Measurements from ENCODE around the gene APC2. TPM values are rescaled to one million over a fixed set of nuclear protein-coding genes. Genes with fewer than 3 reads are reported as not detected.

APC2 gene
- total and polyA plus RNA-seq, 4 donors = under 0.01 to 0.06 (median 0.03) TPM

- H3K4me1 ChIP-seq (ENCODE audit: control insufficient read depth in 4 of 4, insufficient read depth in 4 of 4, low read length in 3 of 4) = peaks cover 7 to 48% (median 28%) of the 10 kb centered on the region in 4 donors
- H3K36me3 ChIP-seq (ENCODE audit: control insufficient read depth in 4 of 4, insufficient read depth in 3 of 4, low read depth in 1 of 4, low read length in 3 of 4) = peaks cover 16 to 31% (median 25%) of the 10 kb centered on the region in 4 donors
These were observed 24.0 kb upstream of the APC2 start for GRCh38 chr19:1425902-1426301.

GRCh38 chr19:1426736-1427135 lies 23.2 kb upstream of the APC2 start:
- 88% methylated on average over 9 of the region's 9 CpGs for WGBS
- no peak for DNase-seq (ENCODE audit: low spot score)
- Histone ChIP-seq H3K4me1 (ENCODE audit: control insufficient read depth in 4 of 4, insufficient read depth in 4 of 4, low read length in 3 of 4) (peaks cover 6 to 42% (median 27%) of the 10 kb centered on the region in 4 donors), H3K9me3 (ENCODE audit: control insufficient read depth in 4 of 4, low read length in 3 of 4) (no peaks in the 10 kb centered on the region), H3K4me3 (ENCODE audit: low read depth in 1 of 3, low read length in 3 of 3) (no peak overlapping the region), H3K27me3 (ENCODE audit: control insufficient read depth in 4 of 4, insufficient read depth in 4 of 4, low read length in 3 of 4) (no peaks in the 10 kb centered on the region), H3K9ac (ENCODE audit: low read depth in 1 of 2, low read length in 2 of 2) (no peak overlapping the region), H3K36me3 (ENCODE audit: control insufficient read depth in 4 of 4, insufficient read depth in 3 of 4, low read depth in 1 of 4, low read length in 3 of 4) (peaks cover 13 to 32% (median 27%) of the 10 kb centered on the region in 4 donors), H3K27ac (ENCODE audit: low read depth in 1 of 2, low read length in 2 of 2) (no peak overlapping the region)
- TF ChIP-seq HNF4A (conservative IDR thresholded peaks at IDR 0.05) (no peak), ATF3 (IDR thresholded peaks at IDR 0.05) (no peak), FOXA1 (IDR thresholded peaks at IDR 0.05) (no peak), ZBTB33 (IDR thresholded peaks at IDR 0.05) (no peak), CTCF (IDR thresholded peaks at IDR 0.05; ENCODE audit: low read depth, low read length, missing input control) (no peak), RAD21 (IDR thresholded peaks at IDR 0.05) (no peak), JUND (IDR thresholded peaks at IDR 0.05) (no peak)

More at GRCh38 chr19:1425902-1426301, 24.0 kb upstream of the APC2 start:
- H3K9me3 ChIP-seq (ENCODE audit: control insufficient read depth in 4 of 4, low read length in 3 of 4) = no peaks in the 10 kb centered on the region
- DNase-seq (ENCODE audit: low spot score) = no peak
- H3K27ac ChIP-seq (ENCODE audit: low read depth in 1 of 2, low read length in 2 of 2) = no peak overlapping the region
- H3K4me3 ChIP-seq (ENCODE audit: low read depth in 1 of 3, low read length in 3 of 3) = no peak overlapping the region
- no peaks in the 10 kb centered on the region for H3K27me3 ChIP-seq (ENCODE audit: control insufficient read depth in 4 of 4, insufficient read depth in 4 of 4, low read length in 3 of 4)
- TF ChIP-seq ZBTB33 (IDR thresholded peaks at IDR 0.05) (no peak), ATF3 (IDR thresholded peaks at IDR 0.05) (no peak), RAD21 (IDR thresholded peaks at IDR 0.05) (no peak), NR2F2 (IDR thresholded peaks at IDR 0.05) (no peak), TAF1 (conservative IDR thresholded peaks at IDR 0.05) (no peak), HNF4A (conservative IDR thresholded peaks at IDR 0.05) (no peak), GABPA (IDR thresholded peaks at IDR 0.05 in 1 of 2, conservative IDR thresholded peaks at IDR 0.05 in 1 of 2) (no peak), RXRA (IDR thresholded peaks at IDR 0.05) (no peak), CTCF (IDR thresholded peaks at IDR 0.05; ENCODE audit: low read depth, low read length, missing input control) (no peak), HNF4G (IDR thresholded peaks at IDR 0.05) (no peak)
- no peak overlapping the region for H3K9ac ChIP-seq (ENCODE audit: low read depth in 1 of 2, low read length in 2 of 2)
- 95% methylated on average over 14 of the region's 14 CpGs for WGBS
